VCaP (cell line): Measurements from ENCODE around the gene CEP57L1.
A peak's percentile ranks its signal among the peaks of the same experiment; 100 is the strongest.
"Not testable (repeated sequence)": the region's sequence is repeated elsewhere in the genome, so short reads cannot be mapped to it uniquely, and the experiment has no call there.

ENCODE experiments used
- H3K27ac ChIP-seq: fragments of 450-650 bp; 2 replicates; pipeline ENCODE4 v1.5.1; 2017
- CTCF ChIP-seq: fragments of 450-650 bp; conservative IDR thresholded peaks from 2 replicates; pipeline ENCODE4 v1.5.1; 2017; ENCODE audit warnings: mild to moderate bottlenecking, moderate library complexity

The CEP57L1 gene

DNA sequence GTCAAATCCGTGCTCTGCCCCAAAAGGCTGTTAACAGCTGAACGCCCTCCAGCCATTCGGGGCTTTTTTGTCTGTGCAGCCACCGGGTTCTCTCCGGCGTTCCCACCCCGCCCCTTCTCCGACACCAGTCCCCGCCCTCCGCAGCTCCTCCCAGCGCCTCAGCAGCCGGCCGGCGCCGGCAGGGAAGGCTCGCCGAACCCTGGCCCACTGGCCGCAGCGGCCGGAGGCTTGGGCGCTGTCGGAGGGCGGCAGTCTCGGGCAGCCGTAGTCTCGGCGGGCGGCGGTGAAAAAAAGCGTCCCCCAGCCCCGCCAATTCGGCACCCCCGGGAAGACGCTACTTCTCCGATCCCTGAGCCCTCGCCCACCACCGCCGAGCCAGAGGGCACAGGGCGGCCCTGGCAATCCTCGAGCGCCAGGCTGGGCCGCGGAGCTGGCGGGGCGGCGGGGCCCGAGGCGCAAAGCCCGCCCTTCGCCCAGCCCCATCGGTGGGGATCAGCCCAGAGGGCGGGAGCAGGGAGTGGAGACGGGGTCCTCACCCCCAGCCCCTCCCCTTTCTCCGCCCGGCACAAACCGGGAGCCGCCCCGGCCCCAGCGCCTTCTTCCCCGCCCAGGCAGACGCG is 781 bp upstream of the CEP57L1 start, which contains the start of gene SESN1:
Gene SESN1 (minus strand): TSS at position 431 of the 620 bp plus-strand sequence. CDS start 773 bp downstream, outside the sequence.
- H3K27ac ChIP-seq = peak within 1 kb of the TSS; percentile 90
- TF ChIP-seq CTCF = 0 out of 2 replicates have a peak, but pooled peaks have one; percentile 4

GRCh38 chr6:109095835-109096084 is 453 bp downstream of the CEP57L1 start:
- H3K27ac ChIP-seq = peak overlapping the region; percentile 90
- no peak for TF ChIP-seq CTCF

GRCh38 chr6:109096208-109096607 is 901 bp downstream of the CEP57L1 start:
- TF ChIP-seq CTCF = no peak

DNA sequence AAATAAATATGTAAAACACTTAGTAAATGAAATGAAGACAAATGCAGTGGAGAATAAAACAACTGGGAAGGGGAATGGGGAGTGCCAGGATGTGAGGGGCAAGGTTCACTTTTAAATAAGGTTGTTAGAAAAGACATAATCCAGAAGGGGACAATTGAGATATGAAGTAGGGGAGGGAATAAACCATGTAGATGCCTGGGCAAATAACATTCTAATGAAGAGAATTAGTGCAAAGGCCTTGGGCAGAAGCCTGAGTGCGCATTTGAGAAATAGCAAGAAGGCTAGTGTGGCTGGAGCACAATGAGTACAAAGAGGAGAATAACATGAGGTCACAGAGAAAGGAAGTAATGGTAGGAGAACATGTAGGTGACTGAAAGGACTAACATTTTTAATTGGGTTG is 2.4 kb downstream of the CEP57L1 start:
- TF ChIP-seq CTCF = no peak
- H3K27ac ChIP-seq = no peak overlapping the region

More at GRCh38 chr6:109096208-109096607, 901 bp downstream of the CEP57L1 start:
- peak overlapping the region; percentile 90 for H3K27ac ChIP-seq

GRCh38 chr6:109102762-109103161 is 7.5 kb downstream of the CEP57L1 start:
- TF ChIP-seq CTCF = no peak
- H3K27ac ChIP-seq = no peak overlapping the region

DNA sequence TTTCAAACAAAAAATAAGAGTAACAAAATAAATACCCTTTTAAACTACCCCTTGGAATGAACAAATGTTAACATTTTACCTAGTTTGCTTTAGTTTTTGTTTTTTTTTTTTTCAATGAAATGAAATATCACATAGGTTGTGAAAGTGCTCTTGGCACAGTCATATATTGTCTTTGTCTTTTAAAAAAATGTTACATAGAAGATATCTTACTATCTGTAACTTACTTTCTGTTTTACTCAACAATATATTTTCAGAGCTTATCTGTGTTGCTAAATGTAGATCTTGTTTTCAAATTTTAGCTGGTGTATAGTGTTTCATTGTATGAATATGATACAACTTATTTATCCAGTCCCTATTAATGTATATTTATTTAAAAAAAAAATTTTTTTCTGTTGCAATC is 8.6 kb downstream of the CEP57L1 start:
- TF ChIP-seq CTCF = no peak

GRCh38 chr6:109104512-109104911 is 9.2 kb downstream of the CEP57L1 start:
- no peak for TF ChIP-seq CTCF
- H3K27ac ChIP-seq = no peak overlapping the region

More for the DNA sequence above, 8.6 kb downstream of the CEP57L1 start:
- no peak overlapping the region for H3K27ac ChIP-seq

- TF ChIP-seq CTCF = no peak
- H3K27ac ChIP-seq = no peak overlapping the region
Observed at GRCh38 chr6:109105681-109106080, 10.4 kb downstream of the CEP57L1 start.

DNA sequence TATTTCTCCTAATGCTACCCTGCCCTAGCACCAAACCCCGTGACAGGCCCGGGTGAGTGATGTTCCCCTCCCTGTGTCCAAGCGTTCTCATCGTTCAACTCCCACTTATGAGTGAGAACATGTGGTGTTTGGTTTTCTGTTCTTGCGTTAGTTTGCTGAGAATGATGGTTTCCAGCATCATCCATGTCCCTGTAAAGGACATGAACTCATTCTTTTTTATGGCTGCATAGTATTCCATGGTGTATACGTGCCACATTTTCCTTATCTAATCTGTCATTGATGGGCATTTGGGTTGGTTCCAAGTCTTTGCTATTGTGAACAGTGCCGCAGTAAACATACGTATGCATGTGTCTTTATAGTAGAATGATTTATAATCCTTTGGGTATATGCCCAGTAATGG is 14.4 kb downstream of the CEP57L1 start:
- not testable (repeated sequence) for H3K27ac ChIP-seq

GRCh38 chr6:109112663-109113062 is 17.4 kb downstream of the CEP57L1 start:
- not testable (repeated sequence) for H3K27ac ChIP-seq
